ENCODE measurements around the gene HIBADH.

The HIBADH gene

DNA sequence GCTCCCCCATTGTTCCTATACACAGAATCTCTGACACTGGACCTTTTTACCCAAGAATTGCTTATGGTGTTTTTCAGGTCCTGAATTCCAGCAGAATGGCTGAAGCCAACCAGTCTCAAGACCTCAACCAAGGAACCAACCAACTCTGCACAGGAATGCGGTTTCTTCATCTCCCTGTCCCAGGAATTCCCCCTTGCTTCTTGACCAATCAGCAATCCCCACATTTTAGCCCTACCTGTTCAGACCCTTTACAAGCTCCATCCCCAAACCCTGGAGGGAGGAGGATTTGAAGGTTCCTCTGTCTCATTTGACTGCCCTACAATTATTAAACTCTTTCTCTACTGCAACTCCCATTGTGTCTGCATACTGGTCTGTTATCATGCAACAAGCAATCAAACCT lies 35.5 kb downstream of the HIBADH start:
- no peak overlapping the region for H3K4me3 ChIP-seq (ENCODE audit: low read depth, low read length)
- TF ChIP-seq, protein P1, sequence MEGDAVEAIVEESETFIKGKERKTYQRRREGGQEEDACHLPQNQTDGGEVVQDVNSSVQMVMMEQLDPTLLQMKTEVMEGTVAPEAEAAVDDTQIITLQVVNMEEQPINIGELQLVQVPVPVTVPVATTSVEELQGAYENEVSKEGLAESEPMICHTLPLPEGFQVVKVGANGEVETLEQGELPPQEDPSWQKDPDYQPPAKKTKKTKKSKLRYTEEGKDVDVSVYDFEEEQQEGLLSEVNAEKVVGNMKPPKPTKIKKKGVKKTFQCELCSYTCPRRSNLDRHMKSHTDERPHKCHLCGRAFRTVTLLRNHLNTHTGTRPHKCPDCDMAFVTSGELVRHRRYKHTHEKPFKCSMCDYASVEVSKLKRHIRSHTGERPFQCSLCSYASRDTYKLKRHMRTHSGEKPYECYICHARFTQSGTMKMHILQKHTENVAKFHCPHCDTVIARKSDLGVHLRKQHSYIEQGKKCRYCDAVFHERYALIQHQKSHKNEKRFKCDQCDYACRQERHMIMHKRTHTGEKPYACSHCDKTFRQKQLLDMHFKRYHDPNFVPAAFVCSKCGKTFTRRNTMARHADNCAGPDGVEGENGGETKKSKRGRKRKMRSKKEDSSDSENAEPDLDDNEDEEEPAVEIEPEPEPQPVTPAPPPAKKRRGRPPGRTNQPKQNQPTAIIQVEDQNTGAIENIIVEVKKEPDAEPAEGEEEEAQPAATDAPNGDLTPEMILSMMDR (IDR thresholded peaks at IDR 0.05; ENCODE audit: borderline replicate concordance, insufficient read depth, low read depth, low read length) = no peak

DNA sequence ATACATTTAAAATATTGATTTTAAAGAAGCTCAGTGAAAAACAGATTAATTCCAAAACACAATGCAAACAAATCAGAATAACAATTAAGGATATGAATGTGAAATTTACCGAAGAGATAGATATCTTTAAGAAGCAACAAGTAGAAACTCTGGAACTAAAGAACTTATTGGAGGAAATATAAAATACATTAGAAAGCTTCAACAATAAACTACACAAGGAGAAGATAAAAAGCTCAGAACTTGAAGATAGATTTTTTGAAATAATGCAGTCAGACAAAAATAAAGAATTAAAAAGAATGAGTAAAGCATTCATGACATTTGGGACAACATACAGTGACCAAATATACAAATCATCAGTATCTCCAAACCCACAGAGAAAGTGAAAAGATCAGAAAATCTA lies 43.2 kb downstream of the HIBADH start:
- TF ChIP-seq, protein P1 (IDR thresholded peaks at IDR 0.05; ENCODE audit: borderline replicate concordance, insufficient read depth, low read depth, low read length) = no peak
- H3K4me3 ChIP-seq (ENCODE audit: low read depth, low read length) = no peak overlapping the region

DNA sequence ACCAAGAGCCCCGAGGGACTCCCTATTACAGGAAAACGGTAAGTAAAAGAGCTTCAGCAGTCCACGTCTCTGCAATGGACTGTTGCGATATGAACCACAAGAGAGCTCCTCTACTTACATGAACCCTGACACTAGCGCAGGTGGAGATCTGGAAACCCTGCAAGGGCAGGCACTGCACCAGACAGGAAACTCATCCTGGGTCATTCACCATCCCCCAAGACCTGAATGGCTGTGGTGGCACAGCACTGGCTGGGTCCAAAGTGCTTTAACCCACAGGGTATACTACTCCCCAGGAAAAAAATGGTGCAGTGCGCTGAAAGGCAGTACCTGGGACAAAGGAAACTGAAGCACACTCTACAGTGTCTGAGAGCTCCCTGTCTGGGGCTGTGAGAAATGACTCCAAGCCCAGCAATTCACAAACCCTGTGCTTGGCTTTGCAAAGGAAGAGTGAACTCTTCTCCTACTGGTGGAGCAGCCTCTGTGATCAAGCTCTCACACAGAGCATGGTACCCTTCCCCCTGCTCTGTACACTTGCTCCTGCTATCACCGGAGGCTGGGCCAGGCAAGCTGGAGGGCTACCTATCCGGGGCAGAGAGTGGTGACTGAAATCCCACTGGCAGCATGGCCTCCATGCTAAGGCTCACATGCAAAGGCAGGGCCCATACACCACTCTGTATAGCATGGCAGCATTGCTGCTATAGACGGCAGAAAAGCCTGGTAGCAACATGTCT lies 44.9 kb downstream of the HIBADH start:
- TF ChIP-seq, protein P1 (IDR thresholded peaks at IDR 0.05; ENCODE audit: borderline replicate concordance, insufficient read depth, low read depth, low read length) = no peak
- no peak overlapping the region for H3K4me3 ChIP-seq (ENCODE audit: low read depth, low read length)

DNA sequence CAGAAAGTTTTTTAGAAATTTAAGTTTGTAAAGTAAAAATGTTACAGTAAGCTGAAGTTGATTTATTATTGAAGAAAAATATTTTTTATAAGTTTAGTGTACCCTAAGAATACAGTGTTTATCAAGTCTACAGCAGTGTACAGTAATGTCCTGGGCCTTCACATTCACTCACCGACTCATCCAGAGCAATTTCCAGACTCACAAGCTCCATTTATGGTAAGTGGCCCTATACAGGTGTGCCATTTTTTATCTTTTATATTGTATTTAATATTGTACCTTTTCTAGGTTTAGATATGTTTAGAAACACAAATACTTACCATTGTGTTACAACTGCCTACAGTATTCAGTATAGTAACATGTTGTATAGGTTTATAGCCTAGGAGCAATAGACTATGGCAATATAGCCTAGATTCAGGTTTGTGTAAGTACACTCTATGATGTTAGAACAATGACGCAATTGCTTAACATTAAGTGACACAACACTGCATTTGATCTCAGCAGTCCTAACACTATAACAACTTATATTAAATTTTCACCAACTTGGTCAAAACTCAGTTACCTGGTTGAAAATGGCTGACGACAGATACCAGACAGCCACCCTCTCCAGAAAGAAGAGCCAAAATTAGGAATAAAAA lies 45.7 kb downstream of the HIBADH start:
- no peak overlapping the region for H3K4me3 ChIP-seq (ENCODE audit: low read depth, low read length)
- TF ChIP-seq, protein P1 (IDR thresholded peaks at IDR 0.05; ENCODE audit: borderline replicate concordance, insufficient read depth, low read depth, low read length) = no peak

DNA sequence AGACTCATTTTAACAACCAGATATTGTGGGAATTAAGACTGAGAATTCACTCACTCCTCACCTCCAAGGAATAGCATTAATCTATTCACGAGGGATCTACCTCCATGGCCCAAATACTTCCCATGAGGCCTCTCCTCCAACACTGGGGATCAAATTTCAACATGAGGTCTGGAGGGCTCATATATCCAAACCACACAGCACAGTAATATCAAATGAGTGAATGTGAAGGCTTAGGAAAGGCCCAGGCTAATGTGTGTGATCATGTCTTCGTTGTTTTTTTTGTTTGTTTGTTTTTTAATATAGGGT lies 46.5 kb downstream of the HIBADH start:
- TF ChIP-seq, protein P1 (IDR thresholded peaks at IDR 0.05; ENCODE audit: borderline replicate concordance, insufficient read depth, low read depth, low read length) = no peak
- H3K4me3 ChIP-seq (ENCODE audit: low read depth, low read length) = no peak overlapping the region

DNA sequence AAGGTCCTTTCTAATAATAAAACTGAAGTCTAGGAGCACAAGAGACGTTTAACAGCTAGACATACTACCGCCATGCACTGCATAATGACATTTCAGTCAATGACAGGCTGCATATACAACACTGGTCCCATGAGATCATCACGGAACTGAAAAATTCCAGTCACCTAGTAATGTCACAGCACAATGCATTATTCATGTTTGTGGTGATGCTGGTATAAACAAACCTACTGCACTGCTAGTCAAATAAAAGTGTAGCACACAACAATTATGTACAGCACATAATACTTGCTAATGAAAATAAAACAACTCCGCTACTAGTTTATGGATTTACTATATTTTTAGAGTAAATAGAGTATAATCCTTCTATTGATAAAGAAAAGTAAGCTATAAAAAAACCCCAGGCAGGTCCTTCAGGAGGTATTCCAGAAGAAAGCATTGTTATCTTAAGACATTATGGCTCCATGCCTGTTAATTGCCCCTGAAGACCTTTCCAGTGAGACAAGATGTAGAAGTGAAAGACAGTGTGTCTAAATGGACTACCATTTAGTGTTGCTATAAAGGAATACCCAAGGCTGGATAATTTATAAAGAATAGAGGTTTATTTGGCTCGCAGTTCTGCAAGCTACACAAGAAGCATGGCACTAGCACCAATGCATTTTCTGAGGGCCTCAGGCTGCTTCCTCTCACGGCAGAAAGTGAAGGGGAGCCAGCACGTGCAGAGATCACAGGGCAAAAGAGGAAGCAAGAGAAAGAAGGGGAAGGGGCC lies 47.1 kb downstream of the HIBADH start:
- no peak overlapping the region for H3K4me3 ChIP-seq (ENCODE audit: low read depth, low read length)
- TF ChIP-seq, protein P1 (IDR thresholded peaks at IDR 0.05; ENCODE audit: borderline replicate concordance, insufficient read depth, low read depth, low read length) = no peak

Measured in GM12875 (cell line).